KOPT-K1 (cell line): ENCODE results near the gene LRRTM3.

Experiments
- H3K27ac ChIP-seq: fragments of 200-600 bp; sonication (generic); 2 replicates; pipeline ENCODE4 v1.5.1; 2016; ENCODE audit warnings: antibody characterized with exemption, mild to moderate bottlenecking, low read depth, low read length; ENCODE audit not compliant: poor library complexity, severe bottlenecking
- H3K36me3 ChIP-seq: fragments of 200-600 bp; sonication (generic); 2 replicates; pipeline ENCODE4 v1.5.1; 2017; ENCODE audit warnings: antibody characterized with exemption, mild to moderate bottlenecking, low read length, moderate library complexity; ENCODE audit not compliant: insufficient read depth
- H3K9me3 ChIP-seq: fragments of 200-600 bp; sonication (generic); 2 replicates; pipeline ENCODE4 v1.5.1; 2017; ENCODE audit warnings: antibody characterized with exemption, low read length, mild to moderate bottlenecking; ENCODE audit not compliant: insufficient read depth, poor library complexity, severe bottlenecking

Gene LRRTM3

GRCh38 chr10:67036808-67037207, 111.0 kb downstream of the LRRTM3 start:
- Histone ChIP-seq H3K9me3 (no peaks in the 10 kb centered on the region), H3K27ac (no peak overlapping the region), H3K36me3 (no peaks in the 10 kb centered on the region)

DNA sequence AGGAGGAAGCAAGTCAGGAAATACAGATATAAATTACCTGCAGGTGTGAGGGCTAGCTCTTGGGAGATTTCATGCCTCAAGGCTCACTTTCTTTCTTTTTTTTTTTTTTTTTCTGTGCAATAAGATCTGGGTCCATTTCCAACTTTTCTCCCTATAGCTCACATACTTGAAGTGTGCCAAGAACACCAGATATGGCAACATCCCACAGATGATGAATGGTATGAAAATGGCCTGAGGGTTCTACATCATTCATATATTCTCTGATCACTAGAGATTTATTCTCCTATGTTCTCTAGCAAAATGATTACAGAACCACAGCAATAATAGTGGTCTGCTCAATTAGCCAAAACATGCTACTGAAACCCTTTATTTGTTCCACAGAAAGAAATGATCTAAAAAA, 117.2 kb downstream of the LRRTM3 start:
- H3K36me3 ChIP-seq: no peaks in the 10 kb centered on the region
- H3K9me3 ChIP-seq: no peaks in the 10 kb centered on the region
- no peak overlapping the region for H3K27ac ChIP-seq

GRCh38 chr10:67045404-67045803, 119.6 kb downstream of the LRRTM3 start:
- Histone ChIP-seq H3K27ac (no peak overlapping the region), H3K9me3 (no peaks in the 10 kb centered on the region), H3K36me3 (no peaks in the 10 kb centered on the region)

DNA sequence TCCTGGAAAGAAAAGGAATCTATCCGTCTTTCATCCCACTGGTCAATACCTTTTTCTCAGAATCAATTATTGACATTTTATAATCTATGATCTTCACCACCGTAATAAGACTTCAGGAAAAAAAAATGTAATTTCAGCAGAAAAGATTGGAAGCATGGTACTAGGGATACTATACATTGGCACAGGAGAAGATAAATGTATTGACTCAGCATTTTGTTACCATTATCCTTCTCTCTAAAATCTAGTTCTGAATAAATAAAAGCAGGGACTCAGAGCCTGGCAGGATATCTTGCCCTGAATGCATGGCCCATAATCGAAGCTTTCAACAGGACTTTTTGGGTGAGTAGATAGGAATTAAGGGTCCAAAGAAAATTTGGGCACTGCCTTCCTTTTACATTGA, 120.7 kb downstream of the LRRTM3 start:
- Histone ChIP-seq H3K9me3 (no peaks in the 10 kb centered on the region), H3K27ac (no peak overlapping the region), H3K36me3 (no peaks in the 10 kb centered on the region)

GRCh38 chr10:67049988-67050387, 124.2 kb downstream of the LRRTM3 start:
- H3K9me3 ChIP-seq: no peaks in the 10 kb centered on the region
- no peak overlapping the region for H3K27ac ChIP-seq
- no peaks in the 10 kb centered on the region for H3K36me3 ChIP-seq

GRCh38 chr10:67050415-67050814, 124.6 kb downstream of the LRRTM3 start:
- H3K27ac ChIP-seq: no peak overlapping the region
- no peaks in the 10 kb centered on the region for H3K9me3 ChIP-seq
- H3K36me3 ChIP-seq: no peaks in the 10 kb centered on the region

DNA sequence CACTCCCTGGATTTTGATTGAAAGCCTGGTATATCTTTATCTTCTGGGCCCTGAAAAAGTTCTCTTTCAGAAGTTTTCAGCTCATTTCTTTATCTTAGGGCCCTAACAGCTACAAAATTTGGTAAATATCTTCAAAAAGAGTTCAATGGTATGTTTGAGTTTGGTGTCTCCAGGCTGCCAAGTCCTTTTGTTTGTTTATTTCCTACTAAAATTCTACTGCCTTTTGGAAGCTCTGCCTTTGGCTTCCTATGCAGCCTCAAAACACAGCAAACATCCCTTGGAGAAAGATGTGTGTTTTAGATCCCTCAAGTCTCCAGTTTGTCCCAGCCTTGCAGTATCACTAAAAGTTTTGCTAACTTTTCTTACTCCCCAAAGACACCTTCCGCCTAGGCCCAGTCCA, 146.8 kb downstream of the LRRTM3 start:
- H3K27ac ChIP-seq: no peak overlapping the region
- no peaks in the 10 kb centered on the region for H3K36me3 ChIP-seq
- no peaks in the 10 kb centered on the region for H3K9me3 ChIP-seq

- no peaks in the 10 kb centered on the region for H3K9me3 ChIP-seq
- H3K27ac ChIP-seq: no peak overlapping the region
- no peaks in the 10 kb centered on the region for H3K36me3 ChIP-seq
Observed at GRCh38 chr10:67075491-67075971, 149.7 kb downstream of the LRRTM3 start.

GRCh38 chr10:67076144-67076543, 150.3 kb downstream of the LRRTM3 start:
- no peaks in the 10 kb centered on the region for H3K36me3 ChIP-seq
- no peak overlapping the region for H3K27ac ChIP-seq
- H3K9me3 ChIP-seq: no peaks in the 10 kb centered on the region

DNA sequence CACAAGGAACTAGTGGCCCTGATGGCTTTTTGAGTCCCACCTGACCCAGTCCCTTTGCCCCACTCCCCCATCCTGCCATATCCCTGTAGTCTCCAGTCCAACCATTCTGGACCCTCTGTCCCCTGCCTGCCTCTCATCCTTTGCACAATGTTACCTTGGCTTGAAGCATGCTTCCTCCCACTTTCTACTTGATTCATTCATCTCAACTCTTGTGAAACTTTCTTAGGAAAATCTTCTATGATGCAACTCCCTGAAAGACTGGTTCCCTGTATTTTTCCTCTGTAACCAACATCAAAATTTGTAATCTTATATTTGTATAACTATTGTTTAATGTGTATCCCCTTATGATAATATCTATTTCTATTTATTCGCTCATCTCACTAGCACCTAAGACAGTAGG, 151.5 kb downstream of the LRRTM3 start:
- Histone ChIP-seq H3K36me3 (no peaks in the 10 kb centered on the region), H3K27ac (no peak overlapping the region), H3K9me3 (no peaks in the 10 kb centered on the region)

DNA sequence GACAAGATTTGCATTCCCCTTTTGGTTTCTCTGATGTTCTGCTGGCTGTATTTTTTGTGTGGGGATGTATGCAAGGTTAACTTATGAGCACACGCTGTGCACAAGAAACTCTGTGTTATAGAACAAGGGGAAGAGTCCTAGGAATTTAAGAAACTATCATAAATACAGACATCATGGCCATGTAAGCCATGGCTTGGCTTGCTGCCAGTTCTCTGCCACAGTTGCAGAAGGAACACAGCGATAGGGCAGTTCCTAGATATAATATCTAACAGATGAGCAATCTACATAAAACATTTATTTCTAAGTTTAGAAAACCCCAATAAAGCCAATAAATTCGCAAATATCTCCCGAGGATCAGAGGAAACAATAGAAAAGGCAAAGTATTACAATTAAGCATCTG, 153.3 kb downstream of the LRRTM3 start:
- Histone ChIP-seq H3K9me3 (no peaks in the 10 kb centered on the region), H3K27ac (no peak overlapping the region), H3K36me3 (no peaks in the 10 kb centered on the region)

DNA sequence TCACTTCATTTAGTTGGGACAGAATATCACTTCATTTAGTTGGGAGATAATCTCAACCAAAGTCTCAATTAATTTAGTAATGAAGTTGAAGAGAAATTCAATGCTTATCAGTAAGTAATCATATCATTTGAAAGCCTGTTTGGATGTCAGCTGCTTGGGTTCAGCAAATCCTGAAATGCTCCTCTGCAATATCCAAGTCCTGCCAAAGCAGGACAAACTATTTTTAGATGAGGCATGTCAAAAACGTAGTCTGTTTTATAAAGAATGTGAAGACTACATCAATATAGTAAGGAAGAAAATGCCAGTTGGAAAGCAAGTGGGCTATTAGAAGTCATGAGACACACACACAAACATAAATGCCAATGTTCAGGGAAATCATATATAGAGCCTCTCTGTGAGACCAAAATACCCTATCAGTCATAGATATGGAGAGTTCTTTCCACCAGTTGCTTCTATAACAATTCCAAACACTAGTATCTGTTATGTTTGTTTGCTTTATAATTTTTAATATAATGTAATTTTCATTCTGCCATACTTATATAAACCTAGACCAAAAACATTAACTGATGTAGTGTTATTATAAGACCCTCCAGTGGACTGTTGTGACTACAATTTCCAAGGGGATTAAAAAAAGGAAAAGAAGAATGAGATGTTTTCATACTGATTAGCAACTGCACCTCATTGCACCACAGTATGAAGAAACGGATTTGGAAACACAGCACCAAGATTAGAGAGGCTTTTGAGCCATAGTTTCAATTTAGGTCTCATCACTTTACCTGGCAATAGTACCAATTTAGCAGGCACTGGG, 160.7 kb downstream of the LRRTM3 start:
- Histone ChIP-seq H3K9me3 (no peaks in the 10 kb centered on the region), H3K27ac (no peak overlapping the region), H3K36me3 (no peaks in the 10 kb centered on the region)

GRCh38 chr10:67087135-67087425, 161.2 kb downstream of the LRRTM3 start:
- Histone ChIP-seq H3K36me3 (no peaks in the 10 kb centered on the region), H3K9me3 (no peaks in the 10 kb centered on the region), H3K27ac (no peak overlapping the region)

DNA sequence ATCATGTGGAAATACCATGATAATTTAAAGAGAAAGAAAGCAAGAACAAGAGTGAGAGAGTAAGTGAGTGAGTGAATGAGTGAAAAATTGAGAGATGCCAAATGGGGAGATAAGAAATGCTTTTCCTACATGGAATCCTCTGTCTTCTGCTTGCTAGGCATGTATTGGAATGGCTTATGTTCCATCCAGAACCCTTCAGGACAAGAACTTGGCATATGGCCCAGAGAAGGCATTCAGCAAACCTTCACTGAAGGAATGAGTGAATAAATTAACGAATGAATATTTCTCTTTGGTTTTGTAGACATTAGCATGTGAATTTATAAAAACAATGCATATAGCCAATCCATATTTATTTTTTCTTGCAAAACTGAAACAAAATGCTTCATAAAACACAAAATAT, 162.2 kb downstream of the LRRTM3 start:
- Histone ChIP-seq H3K36me3 (no peaks in the 10 kb centered on the region), H3K27ac (no peak overlapping the region), H3K9me3 (no peaks in the 10 kb centered on the region)

DNA sequence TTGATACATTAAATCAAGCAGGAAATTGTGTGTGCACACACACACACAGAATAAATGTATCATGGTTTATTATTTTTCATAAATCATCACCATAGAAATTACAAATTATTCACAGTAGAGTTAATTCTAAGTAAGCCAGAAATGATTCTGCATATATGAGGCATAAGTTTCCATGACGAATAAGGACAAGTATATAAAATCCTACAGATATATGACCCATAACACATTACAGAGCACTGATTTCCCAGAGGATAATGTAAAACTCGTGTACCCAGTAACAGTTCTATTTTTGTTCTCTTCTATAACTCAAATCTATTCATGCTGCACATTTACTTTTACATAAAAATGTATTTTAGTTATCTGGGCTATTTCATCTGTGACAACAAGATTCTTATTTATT, 169.7 kb downstream of the LRRTM3 start:
- Histone ChIP-seq H3K36me3 (no peaks in the 10 kb centered on the region), H3K27ac (no peak overlapping the region), H3K9me3 (no peaks in the 10 kb centered on the region)

DNA sequence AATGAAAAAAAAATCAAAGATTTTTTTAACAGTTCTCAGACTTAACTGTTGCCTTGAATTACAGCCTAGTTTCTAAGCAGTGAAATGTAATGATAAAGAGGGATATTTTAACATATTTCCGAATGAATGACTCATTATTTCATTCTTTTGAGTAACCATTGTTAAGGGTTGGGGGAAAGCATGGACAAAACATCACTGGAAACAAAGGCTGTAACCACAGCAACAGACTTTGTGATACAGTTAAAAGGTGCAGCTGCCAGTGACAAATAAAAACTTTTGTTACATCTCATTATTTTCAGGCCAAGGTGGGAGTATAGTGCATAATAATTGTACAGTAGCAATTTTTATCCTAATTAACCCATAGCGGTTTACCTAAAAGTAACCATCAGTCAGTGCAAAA, 172.6 kb downstream of the LRRTM3 start:
- no peaks in the 10 kb centered on the region for H3K9me3 ChIP-seq
- H3K27ac ChIP-seq: no peak overlapping the region
- H3K36me3 ChIP-seq: no peaks in the 10 kb centered on the region
